Colonic mucosa (tissue), 4 donors: ENCODE results near the gene BRCA1. TPM values are rescaled to one million over a fixed set of nuclear protein-coding genes. Genes with fewer than 3 reads are reported as not detected.

Experiments used
- DNase-seq: peaks from one replicate; pipeline ENCODE4 v3.0.0-alpha.2; 2020
- H3K27ac ChIP-seq: fragments of 200-600 bp; one replicate; pipeline ENCODE4 v1.8.0; 2021
- H3K27me3 ChIP-seq: fragments of 200-600 bp; one replicate; pipeline ENCODE4 v1.8.0; 2021
- H3K36me3 ChIP-seq: fragments of 200-600 bp; one replicate; pipeline ENCODE4 v1.8.0; 2021
- H3K4me1 ChIP-seq: fragments of 200-600 bp; one replicate; pipeline ENCODE4 v1.8.0; 2021; ENCODE audit warnings: mild to moderate bottlenecking
- H3K4me3 ChIP-seq: fragments of 200-600 bp; one replicate; pipeline ENCODE4 v1.8.0; 2021
- H3K9ac ChIP-seq, 2 donors: one replicate each; pipeline ENCODE4 v1.7.0; 2013; ENCODE audit warnings: control low read depth in 2 of 2, low read depth in 2 of 2, low read length in 2 of 2
- H3K9me3 ChIP-seq: fragments of 200-600 bp; one replicate; pipeline ENCODE4 v1.8.0; 2021
- intact Hi-C: fragments of 100-400 bp; cut with DNase I; formaldehyde crosslinking; loops from one replicate; pipeline ENCODE4 v1.14.1; 2022
- total RNA-seq, 2 donors: library from RNA; stranded (reverse); fragmentation: NEBNext Ultra II Directional in 1 of 2; extraction: Animal tissue kit (Norgen Biotek cat#: 25700) in 1 of 2; gene quantifications; one replicate each; pipeline ENCODE4 v1.2.1, GENCODE V29; 2021
- TF ChIP-seq, protein P1 (sequence below): fragments of 200-600 bp; IDR thresholded peaks from one replicate; pipeline ENCODE4 v1.8.0; 2022; ENCODE audit warnings: antibody characterized with exemption, mild to moderate bottlenecking
- donor health status: healthy.
- donor health status: DM: no; HTN: no; CAD: no.
- donor health status: DM: no; HTN: no; CAD: no.

Gene BRCA1
- total RNA-seq: 10 to 100 TPM in 1 of 2 donors, 1 to 10 TPM in 1; 9.5 to 44.1 TPM

DNA sequence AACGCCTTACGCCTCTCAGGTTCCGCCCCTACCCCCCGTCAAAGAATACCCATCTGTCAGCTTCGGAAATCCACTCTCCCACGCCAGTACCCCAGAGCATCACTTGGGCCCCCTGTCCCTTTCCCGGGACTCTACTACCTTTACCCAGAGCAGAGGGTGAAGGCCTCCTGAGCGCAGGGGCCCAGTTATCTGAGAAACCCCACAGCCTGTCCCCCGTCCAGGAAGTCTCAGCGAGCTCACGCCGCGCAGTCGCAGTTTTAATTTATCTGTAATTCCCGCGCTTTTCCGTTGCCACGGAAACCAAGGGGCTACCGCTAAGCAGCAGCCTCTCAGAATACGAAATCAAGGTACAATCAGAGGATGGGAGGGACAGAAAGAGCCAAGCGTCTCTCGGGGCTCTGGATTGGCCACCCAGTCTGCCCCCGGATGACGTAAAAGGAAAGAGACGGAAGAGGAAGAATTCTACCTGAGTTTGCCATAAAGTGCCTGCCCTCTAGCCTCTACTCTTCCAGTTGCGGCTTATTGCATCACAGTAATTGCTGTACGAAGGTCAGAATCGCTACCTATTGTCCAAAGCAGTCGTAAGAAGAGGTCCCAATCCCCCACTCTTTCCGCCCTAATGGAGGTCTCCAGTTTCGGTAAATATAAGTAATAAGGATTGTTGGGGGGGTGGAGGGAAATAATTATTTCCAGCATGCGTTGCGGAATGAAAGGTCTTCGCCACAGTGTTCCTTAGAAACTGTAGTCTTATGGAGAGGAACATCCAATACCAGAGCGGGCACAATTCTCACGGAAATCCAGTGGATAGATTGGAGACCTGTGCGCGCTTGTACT is at the start of gene BRCA1:
Gene BRCA1 (minus strand): TSS at position 232 of the 834 bp plus-strand sequence. CDS start 1,268 bp downstream, outside the sequence.
- TF ChIP-seq, protein P1, sequence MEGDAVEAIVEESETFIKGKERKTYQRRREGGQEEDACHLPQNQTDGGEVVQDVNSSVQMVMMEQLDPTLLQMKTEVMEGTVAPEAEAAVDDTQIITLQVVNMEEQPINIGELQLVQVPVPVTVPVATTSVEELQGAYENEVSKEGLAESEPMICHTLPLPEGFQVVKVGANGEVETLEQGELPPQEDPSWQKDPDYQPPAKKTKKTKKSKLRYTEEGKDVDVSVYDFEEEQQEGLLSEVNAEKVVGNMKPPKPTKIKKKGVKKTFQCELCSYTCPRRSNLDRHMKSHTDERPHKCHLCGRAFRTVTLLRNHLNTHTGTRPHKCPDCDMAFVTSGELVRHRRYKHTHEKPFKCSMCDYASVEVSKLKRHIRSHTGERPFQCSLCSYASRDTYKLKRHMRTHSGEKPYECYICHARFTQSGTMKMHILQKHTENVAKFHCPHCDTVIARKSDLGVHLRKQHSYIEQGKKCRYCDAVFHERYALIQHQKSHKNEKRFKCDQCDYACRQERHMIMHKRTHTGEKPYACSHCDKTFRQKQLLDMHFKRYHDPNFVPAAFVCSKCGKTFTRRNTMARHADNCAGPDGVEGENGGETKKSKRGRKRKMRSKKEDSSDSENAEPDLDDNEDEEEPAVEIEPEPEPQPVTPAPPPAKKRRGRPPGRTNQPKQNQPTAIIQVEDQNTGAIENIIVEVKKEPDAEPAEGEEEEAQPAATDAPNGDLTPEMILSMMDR: no peak
- DNase-seq: peak; percentile 97
- no peaks in the 10 kb centered on the region for H3K4me1 ChIP-seq
- H3K4me3 ChIP-seq: peak within 1 kb of the TSS; percentile 63
- H3K36me3 ChIP-seq: no peaks in the 10 kb centered on the region
- no peaks in the 10 kb centered on the region for H3K9me3 ChIP-seq
- H3K27ac ChIP-seq: peak within 1 kb of the TSS; percentile 85
- intact Hi-C loops: no loop called here
- peak within 1 kb of the TSS; percentile 51 to 95 for H3K9ac ChIP-seq
- no peaks in the 10 kb centered on the region for H3K27me3 ChIP-seq

DNA sequence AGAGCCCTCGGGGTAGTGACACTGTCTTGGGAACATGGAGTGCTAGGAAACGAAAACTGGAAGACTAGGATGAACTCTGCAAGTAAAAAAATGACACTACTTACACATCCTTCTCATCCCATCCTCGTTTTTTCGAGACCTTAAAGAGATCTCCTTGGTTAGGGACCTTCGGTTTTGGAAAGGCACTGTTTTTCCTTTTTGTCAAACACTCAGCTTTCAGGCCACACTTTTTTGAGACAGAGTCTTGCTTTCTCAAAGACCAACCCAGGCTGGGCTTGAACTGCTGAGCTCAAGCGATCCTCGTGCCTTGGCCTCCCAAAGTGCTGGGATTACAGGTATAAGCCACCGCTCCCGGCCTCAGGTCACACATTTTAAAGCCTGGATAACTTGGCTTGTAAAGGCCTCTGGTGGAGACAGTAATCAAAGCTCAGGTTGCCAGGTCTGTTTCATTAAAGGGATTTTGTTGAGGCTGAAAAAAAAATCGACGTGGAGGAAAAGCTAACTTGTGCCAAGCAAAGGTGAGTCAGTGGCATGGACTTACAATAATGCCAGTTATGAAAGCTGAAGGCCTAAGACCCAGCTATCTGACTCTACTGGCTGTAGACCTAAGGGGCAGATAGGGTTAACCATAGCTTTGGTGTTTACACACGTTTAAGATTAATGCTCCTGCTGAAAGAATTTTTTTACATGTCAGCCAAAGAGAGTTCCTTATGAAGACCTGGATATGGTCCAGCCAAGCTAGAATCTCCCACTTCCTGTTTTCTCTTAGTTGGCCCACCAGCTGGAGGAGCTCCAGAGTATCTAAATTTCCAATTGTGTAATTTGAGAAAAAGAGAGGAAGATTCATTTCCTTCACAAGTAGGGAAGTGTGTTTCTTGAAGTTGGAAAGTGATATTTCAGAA is 46.7 kb upstream of the BRCA1 start:
- TF ChIP-seq, protein P1: no peak
- Histone ChIP-seq H3K36me3 (no peaks in the 10 kb centered on the region), H3K4me3 (peak overlapping the region; percentile 70), H3K9ac (peak overlapping the region; percentile 81 to 97), H3K4me1 (peaks cover 10% of the 10 kb centered on the region), H3K9me3 (no peaks in the 10 kb centered on the region), H3K27me3 (no peaks in the 10 kb centered on the region), H3K27ac (peak overlapping the region; percentile 97)
- intact Hi-C loops: no loop called here
- DNase-seq: peak; percentile 56

DNA sequence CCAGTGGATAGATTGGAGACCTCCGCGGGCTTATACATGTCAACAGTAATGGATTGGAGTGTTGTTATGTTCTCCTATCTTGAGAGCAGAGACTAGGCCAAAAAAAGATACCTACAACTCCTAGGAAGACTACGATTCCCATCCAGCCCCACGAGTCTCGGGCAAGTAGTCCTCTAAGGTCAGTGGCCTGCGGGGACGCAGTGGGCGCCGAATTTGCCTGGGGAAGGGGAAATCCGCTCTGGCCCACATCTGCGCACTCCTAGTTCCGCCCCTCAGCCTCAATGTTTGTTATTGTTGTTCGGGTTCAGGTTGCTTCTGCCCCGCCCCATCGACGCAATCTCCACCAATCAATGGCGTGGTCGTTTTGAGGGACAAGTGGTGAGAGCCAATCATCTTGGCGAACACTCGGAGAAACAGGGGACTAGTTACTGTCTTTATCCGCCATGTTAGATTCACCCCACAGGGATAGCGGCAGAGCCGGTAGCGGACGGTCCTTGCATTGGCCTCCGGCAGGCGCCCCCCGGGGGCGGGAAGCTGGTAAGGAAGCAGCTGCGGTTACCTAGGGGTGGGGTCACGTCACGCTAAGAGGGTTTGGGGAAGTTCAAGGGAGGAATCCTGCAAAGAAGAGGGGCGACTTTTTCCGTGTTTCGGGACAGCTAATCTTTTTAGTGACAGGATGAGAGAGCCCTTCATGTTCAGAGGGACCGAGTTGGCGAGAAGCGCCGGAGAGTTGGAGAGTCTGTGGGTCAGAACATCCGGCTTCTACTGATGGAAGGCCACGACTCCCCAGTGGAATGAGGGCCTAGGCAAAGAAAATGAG is 45.8 kb upstream of the BRCA1 start, which contains the start of gene NBR1:
Gene NBR1 (plus strand): TSS at position 449 of the 820 bp plus-strand sequence. CDS start 4,586 bp downstream, outside the sequence.
- Histone ChIP-seq H3K4me3 (peak within 1 kb of the TSS; percentile 70), H3K9me3 (no peaks in the 10 kb centered on the region), H3K27ac (peak within 1 kb of the TSS; percentile 97), H3K36me3 (no peaks in the 10 kb centered on the region), H3K9ac (peak within 1 kb of the TSS; percentile 81 to 97), H3K27me3 (no peaks in the 10 kb centered on the region), H3K4me1 (peaks cover 9% of the 10 kb centered on the region)
- TF ChIP-seq, protein P1: no peak
- peak; percentile 99 for DNase-seq
- intact Hi-C loops: no loop called here

DNA sequence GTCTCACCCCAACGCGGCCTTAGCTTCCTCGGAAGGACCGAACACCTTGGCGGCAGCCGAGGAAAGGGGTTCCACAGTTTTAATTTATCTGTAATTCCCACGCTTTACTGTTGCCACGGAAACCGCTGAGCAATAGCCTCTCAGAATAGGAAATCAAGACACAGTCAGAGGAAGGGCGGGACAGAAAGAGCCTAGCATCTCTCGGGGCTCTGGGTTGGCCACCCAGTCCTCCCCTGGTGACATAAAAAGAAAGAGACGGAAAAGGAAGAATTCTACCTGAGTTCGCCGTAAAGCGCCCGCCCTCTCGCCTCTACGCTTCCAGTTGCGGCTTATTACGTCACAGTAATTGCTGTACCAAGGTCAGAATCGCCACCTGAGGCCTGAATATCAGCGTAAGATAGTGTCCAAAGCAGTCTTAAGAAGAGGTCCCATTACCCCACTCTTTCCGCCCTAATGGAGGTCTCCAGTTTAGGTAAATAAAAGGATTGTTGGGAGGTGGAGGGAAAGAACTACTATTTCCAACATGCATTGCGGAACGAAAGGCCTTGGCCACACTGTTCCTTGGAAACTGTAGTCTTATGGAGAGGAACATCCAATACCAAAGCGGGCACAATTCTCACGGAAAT is 45.1 kb upstream of the BRCA1 start:
- Histone ChIP-seq H3K36me3 (no peaks in the 10 kb centered on the region), H3K27me3 (no peaks in the 10 kb centered on the region), H3K4me1 (peaks cover 9% of the 10 kb centered on the region), H3K9me3 (no peaks in the 10 kb centered on the region), H3K9ac (peak overlapping the region; percentile 66 to 97), H3K4me3 (peak overlapping the region; percentile 70), H3K27ac (peak overlapping the region; percentile 97)
- TF ChIP-seq, protein P1: no peak
- DNase-seq: peak; percentile 93
- intact Hi-C loops: no loop called here
